CD4-positive, alpha-beta memory T cell (primary cell): ENCODE measurements around the gene INPP4A. TPM values are rescaled to one million over a fixed set of nuclear protein-coding genes. Genes with fewer than 3 reads are reported as not detected.

Source experiments
- CTCF ChIA-PET: fragments of 350-600 bp; sonication (Branson Sonifier 250); formaldehyde crosslinking; loops from one replicate; lab custom pipeline; 2021; ENCODE audit warnings: inconsistent platforms; ENCODE audit not compliant: partially characterized antibody; lab: Charles Lee
- POLR2A ChIA-PET: fragments of 350-600 bp; sonication (Branson Sonifier 250); formaldehyde crosslinking; loops from one replicate; lab custom pipeline; 2021; ENCODE audit not compliant: partially characterized antibody; lab: Charles Lee
- DNase-seq, 5 donors: peaks; one replicate each; pipeline versions ENCODE4 v3.0.0 to v3.0.0-alpha.2; 2020 to 2022; ENCODE audit warnings: mixed read lengths in 1 of 5
- H3K27ac ChIP-seq: one replicate; pipeline ENCODE4 v1.7.0; 2013; ENCODE audit warnings: low read depth, low read length
- H3K27me3 ChIP-seq: 2 replicates; pipeline ENCODE4 v1.7.0; 2013; ENCODE audit warnings: mild to moderate bottlenecking, low read length, moderate library complexity; ENCODE audit not compliant: insufficient read depth
- H3K36me3 ChIP-seq: 2 replicates; pipeline ENCODE4 v1.7.0; 2013; ENCODE audit warnings: mild to moderate bottlenecking, low read length, moderate library complexity; ENCODE audit not compliant: insufficient read depth
- H3K4me1 ChIP-seq: 2 replicates; pipeline ENCODE4 v1.7.0; 2013; ENCODE audit warnings: mild to moderate bottlenecking, low read length, moderate library complexity; ENCODE audit not compliant: insufficient read depth
- H3K4me3 ChIP-seq, 2 donors: one replicate each; pipeline ENCODE4 v1.7.0; 2013; ENCODE audit warnings: low read length in 2 of 2, mild to moderate bottlenecking in 1 of 2
- H3K9me3 ChIP-seq, 2 donors: one replicate each; pipeline ENCODE4 v1.7.0; 2013; ENCODE audit warnings: low read length in 2 of 2, control low read depth in 1 of 2; ENCODE audit not compliant: control insufficient read depth in 1 of 2
- H3K27ac Mint-ChIP-seq, 7 donors: one replicate each; pipeline ENCODE4 v1.8.0; 2020 to 2021; ENCODE audit warnings: mixed read lengths in 7 of 7, mild to moderate bottlenecking in 6 of 7, inconsistent platforms in 3 of 7, moderate library complexity in 3 of 7
- H3K27me3 Mint-ChIP-seq, 2 donors: one replicate each; pipeline ENCODE4 v1.8.0; 2020 to 2021; ENCODE audit warnings: mixed read lengths in 2 of 2
- H3K36me3 Mint-ChIP-seq, 2 donors: one replicate each; pipeline ENCODE4 v1.8.0; 2020 to 2021; ENCODE audit warnings: mixed read lengths in 2 of 2, inconsistent platforms in 1 of 2, mild to moderate bottlenecking in 1 of 2
- H3K4me1 Mint-ChIP-seq, 4 donors: one replicate each; pipeline ENCODE4 v1.8.0; 2020 to 2021; ENCODE audit warnings: mixed read lengths in 4 of 4, mild to moderate bottlenecking in 1 of 4
- H3K4me3 Mint-ChIP-seq, 8 donors: one replicate each; pipeline ENCODE4 v1.8.0; 2020 to 2021; ENCODE audit warnings: mixed read lengths in 8 of 8, mild to moderate bottlenecking in 7 of 8, moderate library complexity in 6 of 8, inconsistent platforms in 3 of 8
- H3K9me3 Mint-ChIP-seq, 8 donors: one replicate each; pipeline ENCODE4 v1.8.0; 2020 to 2021; ENCODE audit warnings: mixed read lengths in 8 of 8, mild to moderate bottlenecking in 5 of 8, inconsistent platforms in 3 of 8, moderate library complexity in 1 of 8
- intact Hi-C: fragments of 100-400 bp; cut with micrococcal nuclease; formaldehyde crosslinking; loops from one replicate; pipeline ENCODE4 v1.15.1; 2023
- polyA plus RNA-seq, 2 donors: library from polyadenylated mRNA; unstranded; fragments of 300-500 nt; fragmentation: Illumina TruSeq; gene quantifications; one replicate each; pipeline ENCODE4 v1.2.3, GENCODE V29; 2021
- total RNA-seq, 2 experiments: library from RNA; stranded (reverse); gene quantifications; one replicate each; pipeline ENCODE4 v1.2.3, GENCODE V29; 2021

INPP4A gene
- total and polyA plus RNA-seq, 4 experiments from 2014 or later = 30.5 to 133 (median 91.9) TPM

DNA sequence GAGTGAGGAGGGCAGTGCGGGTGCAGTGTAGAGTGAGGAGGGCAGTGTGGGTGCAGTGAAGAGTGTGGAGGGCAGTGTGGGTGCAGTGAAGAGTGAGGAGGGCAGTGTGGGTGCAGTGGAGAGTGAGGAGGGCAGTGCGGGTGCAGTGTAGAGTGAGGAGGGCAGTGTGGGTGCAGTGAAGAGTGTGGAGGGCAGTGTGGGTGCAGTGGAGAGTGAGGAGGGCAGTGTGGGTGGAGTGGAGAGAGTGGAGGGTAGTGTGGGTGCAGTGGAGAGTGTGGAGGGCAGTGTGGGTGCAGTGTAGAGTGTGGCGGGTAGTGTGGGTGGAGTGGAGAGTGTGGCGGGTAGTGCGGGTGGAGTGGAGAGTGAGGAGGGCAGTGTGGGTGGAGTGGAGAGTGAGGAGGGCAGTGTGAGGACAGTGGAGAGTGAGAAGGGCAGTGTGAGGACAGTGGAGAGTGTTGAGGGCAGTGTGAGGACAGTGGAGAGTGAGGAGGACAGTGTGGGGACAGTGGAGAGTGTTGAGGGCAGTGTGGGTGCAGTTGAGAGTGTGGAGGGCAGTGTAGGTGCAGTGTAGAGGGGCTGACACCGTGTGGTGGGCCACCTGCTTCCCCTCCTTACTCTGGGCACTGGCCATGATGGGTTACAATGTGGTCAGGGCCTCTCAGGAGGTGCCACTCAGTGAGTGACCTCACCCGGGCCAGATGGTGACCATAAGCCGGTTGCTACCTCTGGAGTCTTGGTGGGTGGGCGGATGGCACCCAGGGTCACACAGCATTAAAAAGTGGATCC, 28.5 kb downstream of the INPP4A start:
- peaks cover 74 to 100% (median 88%) of the 10 kb centered on the region in 4 donors for H3K4me1 Mint-ChIP-seq
- H3K36me3 Mint-ChIP-seq = peaks cover 11 to 14% of the 10 kb centered on the region in 2 donors
- POLR2A ChIA-PET = interaction anchor here (0.7 to 15.7 kb wide), 6 partner anchors 9 to 27 kb away, joined by 3 to 327 read pairs (median 8); no protein-coding TSS in a partner anchor
- CTCF ChIA-PET = interaction anchor here (0.9 to 3.5 kb wide), 5 partner anchors 8 to 42 kb away, joined by 3 to 18 read pairs (median 6); no protein-coding TSS in a partner anchor
- H3K9me3 ChIP-seq = no peaks in the 10 kb centered on the region
- H3K4me1 ChIP-seq = peaks cover 98% of the 10 kb centered on the region
- peak overlapping the region; percentile 35 for H3K27ac ChIP-seq
- H3K9me3 Mint-ChIP-seq = peaks cover 0 to 2% (median 0%) of the 10 kb centered on the region in 8 donors
- DNase-seq = no peak
- no peaks in the 10 kb centered on the region for H3K27me3 Mint-ChIP-seq
- peak overlapping the region in 1 of 2 donors; percentile 19 for H3K4me3 ChIP-seq
- H3K4me3 Mint-ChIP-seq = peak overlapping the region; percentile 76 to 92 (median 84)
- peak overlapping the region; percentile 85 to 98 (median 94) for H3K27ac Mint-ChIP-seq
- no peaks in the 10 kb centered on the region for H3K36me3 ChIP-seq
- H3K27me3 ChIP-seq = no peaks in the 10 kb centered on the region
- intact Hi-C loops = no loop called here

DNA sequence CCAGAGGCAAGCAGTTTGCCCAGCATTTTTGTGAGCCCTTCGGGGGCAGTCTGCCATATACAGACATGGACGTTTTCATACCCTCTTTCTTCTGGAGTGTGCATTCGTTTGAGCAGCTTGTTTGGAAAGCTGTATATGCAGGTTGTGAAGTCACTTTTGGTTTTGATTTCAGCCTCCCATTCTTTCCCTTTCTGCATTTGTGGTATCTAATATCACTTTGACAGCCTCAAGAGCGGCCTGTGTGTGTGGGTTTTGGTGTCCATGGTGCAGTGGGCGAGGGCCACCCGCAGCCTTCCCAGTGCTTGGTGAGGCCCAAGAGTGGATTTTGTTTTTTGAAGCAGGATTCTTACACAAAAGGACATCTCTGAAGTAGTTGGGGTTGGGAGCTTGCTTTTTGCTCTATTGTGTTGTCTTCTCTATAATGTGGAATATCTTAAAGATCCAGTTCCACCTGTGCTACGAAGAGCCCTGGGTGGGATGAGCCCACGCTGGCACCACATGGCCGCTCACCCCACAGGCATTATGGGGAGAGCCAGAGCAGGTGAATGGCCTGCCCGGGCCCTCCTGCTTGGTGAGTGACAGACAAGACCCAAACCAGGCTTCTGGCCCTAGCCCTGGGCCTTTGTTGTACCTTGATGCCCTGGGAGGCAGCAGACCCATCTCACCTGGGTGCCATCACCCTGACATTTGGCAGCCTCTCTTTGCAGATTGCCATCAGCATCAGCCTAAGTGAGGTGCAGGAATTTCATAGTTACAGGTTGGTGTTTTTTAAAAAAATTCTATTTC, 29.5 kb downstream of the INPP4A start:
- Histone ChIP-seq H3K4me1 (peaks cover 98% of the 10 kb centered on the region), H3K4me3 (peak overlapping the region in 1 of 2 donors; percentile 19), H3K36me3 (no peaks in the 10 kb centered on the region), H3K27me3 (no peaks in the 10 kb centered on the region), H3K9me3 (no peaks in the 10 kb centered on the region), H3K27ac (peak overlapping the region; percentile 35)
- peak in 2 of 5 donors; percentile 33 to 45 for DNase-seq
- no peaks in the 10 kb centered on the region for H3K27me3 Mint-ChIP-seq
- H3K27ac Mint-ChIP-seq = peak overlapping the region; percentile 85 to 98 (median 94)
- intact Hi-C loops = loop anchor here (1.0 kb wide), 1 partner anchor 9 kb away; no protein-coding TSS in a partner anchor
- CTCF ChIA-PET = interaction anchor here (0.9 to 7.1 kb wide), 3 partner anchors 9 to 44 kb away, joined by 3 to 46 read pairs (median 3); no protein-coding TSS in a partner anchor
- H3K4me3 Mint-ChIP-seq = peak overlapping the region; percentile 76 to 92 (median 84)
- POLR2A ChIA-PET = interaction anchor here (2.1 to 15.7 kb wide), 2 partner anchors 15 to 28 kb away, joined by 10 to 327 read pairs; no protein-coding TSS in a partner anchor
- peaks cover 78 to 100% (median 89%) of the 10 kb centered on the region in 4 donors for H3K4me1 Mint-ChIP-seq
- peaks cover 10 to 11% of the 10 kb centered on the region in 2 donors for H3K36me3 Mint-ChIP-seq
- peaks cover 0 to 2% (median 0%) of the 10 kb centered on the region in 8 donors for H3K9me3 Mint-ChIP-seq

DNA sequence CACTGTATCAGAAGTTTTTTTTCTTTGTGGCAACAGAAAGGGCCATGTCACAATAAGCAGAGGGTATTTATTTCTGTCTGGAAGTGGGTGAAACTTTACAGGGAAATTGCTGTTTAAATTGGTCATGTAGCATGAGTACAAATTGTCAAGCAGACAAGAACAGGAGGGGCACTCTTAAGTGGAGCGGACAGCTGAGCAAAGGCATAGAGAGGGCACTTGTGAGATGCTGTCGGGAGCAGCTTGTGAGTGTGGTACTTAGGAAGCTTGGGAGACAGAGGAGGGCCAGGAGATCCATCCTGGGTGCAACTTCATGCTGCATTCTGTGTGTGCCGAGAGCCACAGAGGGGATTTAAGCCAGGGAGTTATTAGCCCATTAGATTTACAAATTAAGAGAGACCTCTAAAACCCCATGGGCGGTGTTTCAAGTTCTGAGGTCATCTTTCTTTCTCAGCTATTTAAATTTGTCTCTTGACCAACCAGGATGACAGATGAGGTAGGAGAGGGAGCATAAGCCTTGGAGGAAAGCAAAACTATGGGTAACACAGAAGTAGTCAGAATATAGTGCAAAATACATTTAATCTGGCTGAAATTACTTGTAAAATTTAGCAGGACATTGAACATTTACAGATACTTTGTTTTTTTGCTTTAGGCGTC, 30.4 kb downstream of the INPP4A start:
- Mint-ChIP-seq H3K27me3 (no peaks in the 10 kb centered on the region), H3K9me3 (peaks cover 0 to 2% (median 0%) of the 10 kb centered on the region in 8 donors), H3K4me3 (peak overlapping the region in 5 of 8 donors; percentile 27 to 88 (median 51)), H3K4me1 (peaks cover 82 to 100% (median 92%) of the 10 kb centered on the region in 4 donors), H3K27ac (peak overlapping the region; percentile 63 to 88 (median 73)), H3K36me3 (peaks cover 7 to 8% of the 10 kb centered on the region in 2 donors)
- intact Hi-C loops = loop anchor here (1.0 kb wide), 1 partner anchor 10 kb away; no protein-coding TSS in a partner anchor
- Histone ChIP-seq H3K4me1 (peaks cover 100% of the 10 kb centered on the region), H3K4me3 (no peak overlapping the region), H3K27ac (no peak overlapping the region), H3K9me3 (no peaks in the 10 kb centered on the region), H3K27me3 (no peaks in the 10 kb centered on the region), H3K36me3 (no peaks in the 10 kb centered on the region)
- ChIA-PET POLR2A (interaction anchor here (1.8 to 15.7 kb wide), 3 partner anchors 12 to 29 kb away, joined by 7 to 327 read pairs (median 10); no protein-coding TSS in a partner anchor), CTCF (interaction anchor here (0.8 to 7.1 kb wide), 4 partner anchors 11 to 44 kb away, joined by 3 to 46 read pairs (median 4); no protein-coding TSS in a partner anchor)
- DNase-seq = no peak

DNA sequence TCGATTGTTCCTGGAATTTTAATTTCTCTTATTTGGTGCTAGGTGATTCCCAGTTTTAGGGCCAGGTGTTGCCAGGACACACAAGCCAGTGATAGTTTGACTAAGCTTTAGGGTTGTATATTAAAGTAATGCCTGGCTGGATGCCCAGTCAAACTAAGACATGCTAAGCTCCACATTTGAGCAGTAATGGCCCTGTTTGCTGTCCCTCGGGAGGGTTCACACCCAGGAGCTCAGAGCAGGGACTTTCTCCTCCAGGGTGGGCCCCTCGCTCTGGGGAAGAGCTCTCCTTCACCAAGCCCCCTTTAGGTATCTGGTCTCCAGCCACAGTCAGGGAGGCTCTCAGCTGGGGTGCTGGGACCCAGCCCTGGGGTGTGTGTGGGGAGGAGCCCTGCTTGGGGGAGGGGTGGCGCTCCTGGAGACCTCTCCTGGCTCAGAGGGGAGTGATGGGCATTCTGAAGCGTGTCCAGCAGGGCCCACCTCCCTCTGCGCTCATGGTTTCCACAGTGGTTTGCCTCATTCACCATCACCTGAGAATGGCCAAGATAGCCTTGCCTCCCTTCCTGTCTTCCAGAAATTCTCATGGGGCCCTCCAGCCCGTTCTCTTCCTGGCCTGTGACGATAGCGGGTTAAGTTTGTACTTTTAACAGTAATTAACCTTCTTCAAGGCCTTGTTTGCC, 31.7 kb downstream of the INPP4A start:
- Mint-ChIP-seq H3K4me3 (peak overlapping the region in 2 of 8 donors; percentile 57 to 63), H3K36me3 (peaks cover 5 to 7% of the 10 kb centered on the region in 2 donors), H3K4me1 (peaks cover 86 to 100% (median 94%) of the 10 kb centered on the region in 4 donors), H3K27me3 (no peaks in the 10 kb centered on the region), H3K9me3 (peaks cover 0 to 2% (median 0%) of the 10 kb centered on the region in 8 donors), H3K27ac (peak overlapping the region in 6 of 7 donors; percentile 73 to 87 (median 82))
- no peaks in the 10 kb centered on the region for H3K27me3 ChIP-seq
- H3K27ac ChIP-seq = peak overlapping the region; percentile 10
- CTCF ChIA-PET = interaction anchor here (1.1 to 7.1 kb wide), 4 partner anchors 12 to 30 kb away, joined by 4 to 46 read pairs (median 6); no protein-coding TSS in a partner anchor
- POLR2A ChIA-PET = interaction anchor here (0.8 to 15.7 kb wide), 3 partner anchors 11 to 30 kb away, joined by 3 to 327 read pairs (median 7); no protein-coding TSS in a partner anchor
- H3K4me1 ChIP-seq = peaks cover 100% of the 10 kb centered on the region
- intact Hi-C loops = no loop called here
- no peak overlapping the region for H3K4me3 ChIP-seq
- H3K36me3 ChIP-seq = no peaks in the 10 kb centered on the region
- no peak for DNase-seq
- no peaks in the 10 kb centered on the region for H3K9me3 ChIP-seq

DNA sequence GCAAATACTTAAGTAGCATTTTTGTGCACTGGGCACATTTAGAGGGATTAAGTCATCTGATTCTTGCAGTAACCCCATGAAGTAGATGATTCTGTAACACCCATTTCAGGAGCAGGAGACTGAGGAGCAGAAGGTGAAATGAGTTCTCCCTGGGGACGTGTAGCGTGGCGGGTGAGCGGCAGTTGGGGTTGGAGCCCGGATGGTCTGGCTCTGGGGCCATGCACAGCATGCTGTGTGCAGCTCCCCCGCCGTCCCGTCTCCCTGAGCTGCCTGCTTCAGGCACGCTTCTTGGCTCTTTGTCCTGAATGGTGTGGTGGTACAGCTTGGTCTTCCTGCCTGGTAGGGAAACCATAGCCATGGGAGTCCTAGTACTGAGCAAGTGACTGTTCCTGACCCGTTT, 32.4 kb downstream of the INPP4A start:
- Histone ChIP-seq H3K27ac (no peak overlapping the region), H3K36me3 (no peaks in the 10 kb centered on the region), H3K4me3 (no peak overlapping the region), H3K4me1 (peaks cover 100% of the 10 kb centered on the region), H3K9me3 (no peaks in the 10 kb centered on the region), H3K27me3 (no peaks in the 10 kb centered on the region)
- intact Hi-C loops = no loop called here
- CTCF ChIA-PET = interaction anchor here (1.1 to 7.1 kb wide), 3 partner anchors 11 to 31 kb away, joined by 3 to 46 read pairs (median 7); no protein-coding TSS in a partner anchor
- no peak for DNase-seq
- Mint-ChIP-seq H3K4me3 (peak overlapping the region in 5 of 8 donors; percentile 30 to 63 (median 45)), H3K9me3 (peaks cover 0 to 2% (median 0%) of the 10 kb centered on the region in 8 donors), H3K36me3 (peaks cover 5 to 7% of the 10 kb centered on the region in 2 donors), H3K27me3 (no peaks in the 10 kb centered on the region), H3K27ac (peak overlapping the region; percentile 3 to 88 (median 76)), H3K4me1 (peaks cover 85 to 100% (median 93%) of the 10 kb centered on the region in 4 donors)
- POLR2A ChIA-PET = interaction anchor here (15.7 kb wide), 1 partner anchor 17 kb away, joined by 327 read pairs; no protein-coding TSS in a partner anchor
